ENCODE data around the gene HCRTR2. TPM values are rescaled to one million over a fixed set of nuclear protein-coding genes. Genes with fewer than 3 reads are reported as not detected.

HCRTR2 gene
- total and polyA plus RNA-seq, 9 donors, result 0.04 to 0.12 (median 0.11) TPM; not detected in 6

DNA sequence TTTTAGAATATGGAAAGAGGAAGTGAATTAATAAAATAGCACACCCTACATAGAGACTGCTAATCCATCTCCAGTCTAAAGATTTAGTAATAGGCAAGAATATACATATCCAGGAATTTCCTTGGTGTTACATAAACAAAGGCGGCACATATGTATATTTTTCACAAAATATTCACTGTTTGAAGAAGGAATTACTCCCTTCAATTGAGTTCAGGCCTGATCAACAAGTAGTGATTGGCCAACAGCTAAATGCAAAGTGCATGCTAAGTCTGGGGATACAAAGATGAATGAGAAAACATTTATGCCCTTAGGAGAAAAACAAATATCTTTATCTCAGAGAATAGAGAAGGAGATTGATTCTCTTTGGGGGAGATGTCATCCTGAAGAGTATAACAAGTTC, 6.5 kb upstream of the HCRTR2 start:
- Histone ChIP-seq H3K36me3 (no peaks in the 10 kb centered on the region), H3K4me3 (no peak overlapping the region), H3K27ac (no peak overlapping the region), H3K4me1 (ENCODE audit: insufficient read depth) (no peaks in the 10 kb centered on the region), H3K9me3 (no peaks in the 10 kb centered on the region), H3K27me3 (no peaks in the 10 kb centered on the region)
- no peak for DNase-seq
- TF ChIP-seq, protein P1, sequence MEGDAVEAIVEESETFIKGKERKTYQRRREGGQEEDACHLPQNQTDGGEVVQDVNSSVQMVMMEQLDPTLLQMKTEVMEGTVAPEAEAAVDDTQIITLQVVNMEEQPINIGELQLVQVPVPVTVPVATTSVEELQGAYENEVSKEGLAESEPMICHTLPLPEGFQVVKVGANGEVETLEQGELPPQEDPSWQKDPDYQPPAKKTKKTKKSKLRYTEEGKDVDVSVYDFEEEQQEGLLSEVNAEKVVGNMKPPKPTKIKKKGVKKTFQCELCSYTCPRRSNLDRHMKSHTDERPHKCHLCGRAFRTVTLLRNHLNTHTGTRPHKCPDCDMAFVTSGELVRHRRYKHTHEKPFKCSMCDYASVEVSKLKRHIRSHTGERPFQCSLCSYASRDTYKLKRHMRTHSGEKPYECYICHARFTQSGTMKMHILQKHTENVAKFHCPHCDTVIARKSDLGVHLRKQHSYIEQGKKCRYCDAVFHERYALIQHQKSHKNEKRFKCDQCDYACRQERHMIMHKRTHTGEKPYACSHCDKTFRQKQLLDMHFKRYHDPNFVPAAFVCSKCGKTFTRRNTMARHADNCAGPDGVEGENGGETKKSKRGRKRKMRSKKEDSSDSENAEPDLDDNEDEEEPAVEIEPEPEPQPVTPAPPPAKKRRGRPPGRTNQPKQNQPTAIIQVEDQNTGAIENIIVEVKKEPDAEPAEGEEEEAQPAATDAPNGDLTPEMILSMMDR (IDR thresholded peaks at IDR 0.05), result no peak
- TF ChIP-seq POLR2A (IDR thresholded peaks at IDR 0.05) (no peak), EP300 (IDR thresholded peaks at IDR 0.05) (no peak)
- 63 to 81% (median 76%) methylated on average over 1 of the region's 1 CpG for WGBS, 3 donors
- intact Hi-C loops (cut with DNase I), result no loop called here

GRCh38 chr6:55175078-55176049, 1.0 kb downstream of the HCRTR2 start:
- TF ChIP-seq EP300 (IDR thresholded peaks at IDR 0.05) (no peak), POLR2A (IDR thresholded peaks at IDR 0.05) (no peak)
- TF ChIP-seq, protein P1 (IDR thresholded peaks at IDR 0.05), result no peak
- no peak overlapping the region for H3K4me3 ChIP-seq
- no peak overlapping the region for H3K27ac ChIP-seq
- intact Hi-C loops (cut with DNase I), result no loop called here
- H3K9me3 ChIP-seq, result no peaks in the 10 kb centered on the region
- DNase-seq, result no peak
- no peaks in the 10 kb centered on the region for H3K27me3 ChIP-seq
- 13 to 18% (median 17%) methylated on average over 11 of the region's 11 CpGs for WGBS, 3 donors
- no peaks in the 10 kb centered on the region for H3K4me1 ChIP-seq (ENCODE audit: insufficient read depth)
- no peaks in the 10 kb centered on the region for H3K36me3 ChIP-seq

- no peaks in the 10 kb centered on the region for H3K36me3 ChIP-seq
- H3K9me3 ChIP-seq, result no peaks in the 10 kb centered on the region
- TF ChIP-seq, protein P1 (IDR thresholded peaks at IDR 0.05), result no peak
- TF ChIP-seq EP300 (IDR thresholded peaks at IDR 0.05) (no peak), POLR2A (IDR thresholded peaks at IDR 0.05) (no peak)
- intact Hi-C loops (cut with DNase I), result no loop called here
- DNase-seq, result no peak
- no peak overlapping the region for H3K4me3 ChIP-seq
- no peak overlapping the region for H3K27ac ChIP-seq
- H3K4me1 ChIP-seq (ENCODE audit: insufficient read depth), result no peaks in the 10 kb centered on the region
- H3K27me3 ChIP-seq, result no peaks in the 10 kb centered on the region
Measured at GRCh38 chr6:55176958-55177357, 2.6 kb downstream of the HCRTR2 start.

- no peaks in the 10 kb centered on the region for H3K4me1 ChIP-seq (ENCODE audit: insufficient read depth)
- TF ChIP-seq, protein P1 (IDR thresholded peaks at IDR 0.05), result no peak
- TF ChIP-seq EP300 (IDR thresholded peaks at IDR 0.05), result no peak
- no peak for TF ChIP-seq POLR2A (IDR thresholded peaks at IDR 0.05)
- H3K27ac ChIP-seq, result no peak overlapping the region
- intact Hi-C loops (cut with DNase I), result no loop called here
- H3K36me3 ChIP-seq, result no peaks in the 10 kb centered on the region
- no peak for DNase-seq
- H3K4me3 ChIP-seq, result no peak overlapping the region
- no peaks in the 10 kb centered on the region for H3K27me3 ChIP-seq
- no peaks in the 10 kb centered on the region for H3K9me3 ChIP-seq
- WGBS, 3 donors, result 68 to 89% (median 69%) methylated on average over 1 of the region's 1 CpG
Measured at GRCh38 chr6:55180258-55180657, 5.9 kb downstream of the HCRTR2 start.
